ENCODE results near the gene AGTRAP. TPM values are rescaled to one million over a fixed set of nuclear protein-coding genes. Genes with fewer than 3 reads are reported as not detected.
A peak's percentile ranks its signal among the peaks of the same experiment; 100 is the strongest.

The AGTRAP gene
- total and polyA plus RNA-seq, 10 donors: 40.8 to 120 (median 56.4) TPM

GRCh38 chr1:11800391-11800755 is 64.4 kb downstream of the AGTRAP start:
- intact Hi-C loops (cut with DNase I; ENCODE audit: low total_unique reads): loop anchor here (5.0 kb wide), 1 partner anchor 68 kb away; no protein-coding TSS in a partner anchor
- WGBS, 5 donors: 80 to 97% (median 91%) methylated on average over 8 of the region's 8 CpGs
- TF ChIP-seq POLR2AphosphoS5 (IDR thresholded peaks at IDR 0.05) (no peak), CTCF (IDR thresholded peaks at IDR 0.05 in 8 of 11, conservative IDR thresholded peaks at IDR 0.05 in 3 of 11) (no peak)
- no peaks in the 10 kb centered on the region for H3K27me3 ChIP-seq (replicated peaks in 1 of 7)
- H3K4me1 ChIP-seq: peaks cover 42 to 100% (median 77%) of the 10 kb centered on the region in 6 donors
- H3K4me3 ChIP-seq: no peak overlapping the region
- no peaks in the 10 kb centered on the region for H3K9me3 ChIP-seq
- H3K36me3 ChIP-seq: peaks cover 0 to 68% (median 44%) of the 10 kb centered on the region in 6 donors
- no peak for DNase-seq
- peak overlapping the region in 5 of 8 donors; percentile 5 to 98 (median 97) for H3K27ac ChIP-seq

Other genes with a start within 250 kb of the AGTRAP start
- gene FBXO2, start 81.7 kb upstream of the AGTRAP start, total RNA-seq: 1 to 10 TPM; 2.1 to 6.7 (median 4.5) TPM
- gene FBXO2, start 81.7 kb upstream of the AGTRAP start, polyA plus RNA-seq: 1 to 10 TPM; 3.8 to 5.8 (median 5.8) TPM
- gene FBXO44, start 81.3 kb upstream of the AGTRAP start, total RNA-seq: 10 to 100 TPM; 15.3 to 30.5 (median 21.6) TPM
- 10 to 100 TPM; 27.9 to 39.4 (median 37.1) TPM for gene FBXO44, start 81.3 kb upstream of the AGTRAP start, polyA plus RNA-seq
- 10 to 100 TPM in 6 of 7 donors, 1 to 10 TPM in 1; 8.1 to 21.2 (median 14.5) TPM for gene FBXO6, start 71.9 kb upstream of the AGTRAP start, total RNA-seq
- 10 to 100 TPM; 13.1 to 19.5 (median 16.5) TPM for gene FBXO6, start 71.9 kb upstream of the AGTRAP start, polyA plus RNA-seq
- 10 to 100 TPM; 22.7 to 41.0 (median 29.8) TPM for gene MAD2L2, start 55.0 kb upstream of the AGTRAP start, total RNA-seq
- gene MAD2L2, start 55.0 kb upstream of the AGTRAP start, polyA plus RNA-seq: 10 to 100 TPM; 30.8 to 42.1 (median 37.2) TPM
- under 1 TPM in 4 of 7 donors, not detected in 3; 0.09 to 0.37 (median 0.17) TPM for gene DRAXIN, start 44.4 kb upstream of the AGTRAP start, total RNA-seq
- under 1 TPM; 0.04 to 0.10 (median 0.06) TPM for gene DRAXIN, start 44.4 kb upstream of the AGTRAP start, polyA plus RNA-seq
- gene C1orf167, start 26.1 kb downstream of the AGTRAP start, total RNA-seq: 1 to 10 TPM in 1 of 7 donors, under 1 TPM in 5, not detected in 1; 0.74 to 4.8 (median 0.86) TPM
- 1 to 10 TPM in 2 of 3 donors, under 1 TPM in 1; 0.96 to 1.7 (median 1.7) TPM for gene C1orf167, start 26.1 kb downstream of the AGTRAP start, polyA plus RNA-seq
- gene MTHFR, start 69.8 kb downstream of the AGTRAP start, total RNA-seq: 10 to 100 TPM; 46.5 to 79.8 (median 76.0) TPM
- 10 to 100 TPM in 1 of 3 donors, 1 to 10 TPM in 2; 6.7 to 23.4 (median 8.3) TPM for gene MTHFR, start 69.8 kb downstream of the AGTRAP start, polyA plus RNA-seq
- gene CLCN6, start 70.1 kb downstream of the AGTRAP start, total RNA-seq: 10 to 100 TPM; 21.2 to 34.4 (median 27.9) TPM
- gene CLCN6, start 70.1 kb downstream of the AGTRAP start, polyA plus RNA-seq: 10 to 100 TPM in 2 of 3 donors, 1 to 10 TPM in 1; 6.3 to 13.5 (median 12.4) TPM
- gene NPPA, start 111.6 kb downstream of the AGTRAP start, total RNA-seq: 1 to 10 TPM in 1 of 7 donors, not detected in 6; 2.6 TPM
- 1 to 10 TPM in 1 of 3 donors, under 1 TPM in 2; 0.22 to 2.9 (median 0.24) TPM for gene NPPA, start 111.6 kb downstream of the AGTRAP start, polyA plus RNA-seq
- not detected for gene NPPB, start 122.8 kb downstream of the AGTRAP start, total RNA-seq
- gene NPPB, start 122.8 kb downstream of the AGTRAP start, polyA plus RNA-seq: under 1 TPM; 0.38 to 0.80 (median 0.57) TPM
- gene KIAA2013, start 190.3 kb downstream of the AGTRAP start, total RNA-seq: 10 to 100 TPM; 39.0 to 93.0 (median 45.8) TPM
- 10 to 100 TPM; 20.7 to 36.2 (median 26.5) TPM for gene KIAA2013, start 190.3 kb downstream of the AGTRAP start, polyA plus RNA-seq
- 10 to 100 TPM; 40.0 to 53.4 (median 46.4) TPM for gene PLOD1, start 198.6 kb downstream of the AGTRAP start, total RNA-seq
- 10 to 100 TPM; 11.6 to 19.7 (median 14.5) TPM for gene PLOD1, start 198.6 kb downstream of the AGTRAP start, polyA plus RNA-seq
- gene MFN2, start 244.3 kb downstream of the AGTRAP start, total RNA-seq: 10 to 100 TPM; 47.3 to 69.6 (median 62.9) TPM
- 10 to 100 TPM; 14.8 to 28.1 (median 16.2) TPM for gene MFN2, start 244.3 kb downstream of the AGTRAP start, polyA plus RNA-seq